Suprapubic skin (tissue), 4 donors: ENCODE results near the gene EFEMP1. TPM values are rescaled to one million over a fixed set of nuclear protein-coding genes. Genes with fewer than 3 reads are reported as not detected.

Experiments
- DNase-seq, 2 donors: peaks; one replicate each; pipeline ENCODE4 v3.0.0-alpha.2; 2019; ENCODE audit warnings: low spot score in 2 of 2
- H3K27ac ChIP-seq: fragments of 200-600 bp; sonication (generic); one replicate; pipeline ENCODE4 v1.5.1; 2019
- H3K27me3 ChIP-seq: fragments of 200-600 bp; sonication (generic); one replicate; pipeline ENCODE4 v1.5.1; 2019
- H3K36me3 ChIP-seq: fragments of 200-600 bp; sonication (generic); one replicate; pipeline ENCODE4 v1.5.1; 2019
- H3K4me1 ChIP-seq: fragments of 200-600 bp; sonication (generic); one replicate; pipeline ENCODE4 v1.5.1; 2019
- H3K4me3 ChIP-seq: fragments of 200-600 bp; sonication (generic); one replicate; pipeline ENCODE4 v1.5.1; 2019; ENCODE audit warnings: mild to moderate bottlenecking
- H3K9me3 ChIP-seq: fragments of 200-600 bp; sonication (generic); one replicate; pipeline ENCODE4 v1.5.1; 2019
- EP300 ChIP-seq: sonication (generic); formaldehyde crosslinking; IDR thresholded peaks from one replicate; pipeline ENCODE4 v1.6.1; 2017; ENCODE audit warnings: antibody characterized with exemption
- POLR2A ChIP-seq, 2 donors: fragments of 450-650 bp; IDR thresholded peaks; one replicate each; pipeline ENCODE4 v1.6.1; 2017; ENCODE audit warnings: antibody characterized with exemption in 2 of 2, mild to moderate bottlenecking in 2 of 2, moderate library complexity in 2 of 2
- POLR2AphosphoS5 ChIP-seq, 3 donors: sonication (generic); formaldehyde crosslinking; IDR thresholded peaks; one replicate each; pipeline ENCODE4 v1.6.1; 2017; ENCODE audit warnings: antibody characterized with exemption in 3 of 3
- WGBS: methylation state at CpG from one replicate; pipeline ENCODE4 v1.1.5; 2018; 5-methylcytosine and 5-hydroxymethylcytosine counted together
- total RNA-seq, 4 donors: library from RNA; depleted of rRNA; stranded (reverse); fragments of >200 nt; gene quantifications; one replicate each; pipeline ENCODE4 v1.1.0, GENCODE V29; 2016
- TF ChIP-seq, protein P1 (sequence below), 2 donors: fragments of 200-600 bp in 1 of 2; fragments of 450-650 bp in 1 of 2; sonication (generic) in 1 of 2; IDR thresholded peaks; one replicate each; pipeline ENCODE4 v1.5.1; 2016 to 2019; ENCODE audit warnings: antibody characterized with exemption in 2 of 2, mild to moderate bottlenecking in 1 of 2, moderate library complexity in 1 of 2

EFEMP1 gene
- total RNA-seq, 4 donors from 2014 or later = 93.1 to 145 (median 137) TPM

DNA sequence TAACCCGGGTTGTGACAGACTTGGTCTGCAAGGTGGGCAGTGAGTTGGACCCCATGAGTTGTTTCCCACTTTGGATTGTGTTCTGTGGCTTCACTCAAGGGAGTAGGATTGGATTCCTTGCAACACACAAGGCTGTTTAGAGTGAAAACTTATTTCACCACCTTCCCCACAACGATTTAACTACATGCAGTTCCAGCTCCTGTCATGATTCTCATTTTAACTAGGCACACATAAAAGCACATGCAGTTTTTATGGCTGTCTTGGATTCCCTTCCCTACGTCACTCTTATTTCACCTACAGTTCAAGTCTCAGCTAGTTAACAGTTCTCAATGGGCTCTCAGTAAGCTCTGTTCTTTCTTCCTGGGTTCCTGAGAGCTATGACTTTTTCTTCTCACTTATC, 15.9 kb downstream of the EFEMP1 start:
- H3K4me3 ChIP-seq = no peak overlapping the region
- no peaks in the 10 kb centered on the region for H3K27me3 ChIP-seq
- H3K27ac ChIP-seq = peak overlapping the region; percentile 49
- 27% methylated on average over 3 of the region's 3 CpGs for WGBS
- peaks cover 4% of the 10 kb centered on the region for H3K9me3 ChIP-seq
- no peaks in the 10 kb centered on the region for H3K36me3 ChIP-seq
- DNase-seq = no peak
- TF ChIP-seq, protein P1, sequence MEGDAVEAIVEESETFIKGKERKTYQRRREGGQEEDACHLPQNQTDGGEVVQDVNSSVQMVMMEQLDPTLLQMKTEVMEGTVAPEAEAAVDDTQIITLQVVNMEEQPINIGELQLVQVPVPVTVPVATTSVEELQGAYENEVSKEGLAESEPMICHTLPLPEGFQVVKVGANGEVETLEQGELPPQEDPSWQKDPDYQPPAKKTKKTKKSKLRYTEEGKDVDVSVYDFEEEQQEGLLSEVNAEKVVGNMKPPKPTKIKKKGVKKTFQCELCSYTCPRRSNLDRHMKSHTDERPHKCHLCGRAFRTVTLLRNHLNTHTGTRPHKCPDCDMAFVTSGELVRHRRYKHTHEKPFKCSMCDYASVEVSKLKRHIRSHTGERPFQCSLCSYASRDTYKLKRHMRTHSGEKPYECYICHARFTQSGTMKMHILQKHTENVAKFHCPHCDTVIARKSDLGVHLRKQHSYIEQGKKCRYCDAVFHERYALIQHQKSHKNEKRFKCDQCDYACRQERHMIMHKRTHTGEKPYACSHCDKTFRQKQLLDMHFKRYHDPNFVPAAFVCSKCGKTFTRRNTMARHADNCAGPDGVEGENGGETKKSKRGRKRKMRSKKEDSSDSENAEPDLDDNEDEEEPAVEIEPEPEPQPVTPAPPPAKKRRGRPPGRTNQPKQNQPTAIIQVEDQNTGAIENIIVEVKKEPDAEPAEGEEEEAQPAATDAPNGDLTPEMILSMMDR (IDR thresholded peaks at IDR 0.05) = no peak
- TF ChIP-seq POLR2AphosphoS5 (IDR thresholded peaks at IDR 0.05) (no peak), POLR2A (IDR thresholded peaks at IDR 0.05) (no peak), EP300 (no peak)
- H3K4me1 ChIP-seq = peaks cover 3% of the 10 kb centered on the region

DNA sequence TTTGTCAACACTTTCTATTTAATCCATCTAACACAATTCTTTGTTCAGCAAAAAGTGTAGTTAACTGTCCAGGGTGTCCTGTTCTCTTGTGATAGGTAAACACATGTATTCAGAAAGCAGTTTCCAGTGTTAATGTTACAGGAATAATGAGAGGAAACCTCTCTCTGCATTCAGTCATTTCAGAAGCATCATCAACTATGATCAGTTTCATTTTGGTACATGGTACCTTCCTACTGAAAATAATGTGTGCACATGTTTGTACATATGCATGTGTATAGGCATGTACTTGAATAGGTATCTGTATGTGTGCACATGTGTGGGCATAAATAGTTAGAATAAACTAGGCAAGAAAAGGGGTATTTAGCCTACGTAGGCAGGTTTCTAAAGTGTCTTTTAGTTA, 16.6 kb downstream of the EFEMP1 start:
- H3K4me3 ChIP-seq = no peak overlapping the region
- 86% methylated on average over 1 of the region's 1 CpG for WGBS
- H3K36me3 ChIP-seq = no peaks in the 10 kb centered on the region
- H3K27ac ChIP-seq = no peak overlapping the region
- no peak for DNase-seq
- TF ChIP-seq, protein P1 (IDR thresholded peaks at IDR 0.05) = no peak
- TF ChIP-seq POLR2A (IDR thresholded peaks at IDR 0.05) (no peak), EP300 (no peak), POLR2AphosphoS5 (IDR thresholded peaks at IDR 0.05) (no peak)
- H3K9me3 ChIP-seq = peaks cover 4% of the 10 kb centered on the region
- H3K4me1 ChIP-seq = peaks cover 3% of the 10 kb centered on the region
- no peaks in the 10 kb centered on the region for H3K27me3 ChIP-seq

DNA sequence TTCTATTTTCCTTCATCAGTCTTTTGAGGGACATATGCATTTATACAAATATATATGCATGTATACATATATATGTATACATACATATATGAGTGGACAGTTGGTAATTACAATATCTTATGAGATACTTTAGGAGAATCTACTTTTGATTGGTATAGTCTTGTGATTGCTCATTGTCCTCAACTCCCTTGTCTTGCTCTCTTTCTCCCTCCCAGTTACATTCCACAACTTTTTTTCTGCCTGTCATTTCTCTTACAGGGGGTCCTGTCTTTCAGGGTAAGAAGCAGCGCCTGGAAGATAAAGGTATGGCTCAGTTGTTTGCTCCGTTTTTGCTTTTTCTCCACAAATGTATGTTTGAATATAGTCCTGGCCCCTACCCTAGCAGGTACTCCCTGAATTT, 19.9 kb downstream of the EFEMP1 start:
- Histone ChIP-seq H3K27me3 (no peaks in the 10 kb centered on the region), H3K4me3 (no peak overlapping the region), H3K36me3 (no peaks in the 10 kb centered on the region), H3K4me1 (peaks cover 4% of the 10 kb centered on the region), H3K27ac (no peak overlapping the region), H3K9me3 (peaks cover 4% of the 10 kb centered on the region)
- TF ChIP-seq EP300 = no peak
- TF ChIP-seq POLR2AphosphoS5 (IDR thresholded peaks at IDR 0.05) = no peak
- TF ChIP-seq, protein P1 (IDR thresholded peaks at IDR 0.05) = no peak
- TF ChIP-seq POLR2A (IDR thresholded peaks at IDR 0.05) = no peak
- WGBS = 97% methylated on average over 2 of the region's 2 CpGs
- DNase-seq = no peak

DNA sequence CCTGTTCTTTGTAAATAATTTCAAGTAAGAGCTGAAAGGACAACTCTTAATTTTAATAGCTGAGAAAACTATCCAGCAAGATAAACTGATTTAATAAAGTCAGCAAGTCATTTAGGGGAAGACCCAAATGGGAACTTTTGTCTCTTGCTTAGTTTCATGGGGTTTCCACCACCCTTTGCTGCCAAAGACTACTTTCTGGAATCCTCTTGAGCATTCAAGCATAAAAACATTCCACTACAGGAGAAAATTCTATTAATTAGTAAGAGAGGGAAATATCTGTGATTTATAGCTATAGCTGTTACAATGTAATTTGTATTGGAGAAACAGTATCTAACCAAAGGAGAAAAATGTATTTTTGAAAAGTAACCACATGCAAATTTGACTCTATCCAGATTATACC, 20.6 kb downstream of the EFEMP1 start:
- no peak for DNase-seq
- TF ChIP-seq, protein P1 (IDR thresholded peaks at IDR 0.05) = no peak
- TF ChIP-seq POLR2A (IDR thresholded peaks at IDR 0.05) (no peak), EP300 (no peak)
- Histone ChIP-seq H3K27ac (no peak overlapping the region), H3K27me3 (no peaks in the 10 kb centered on the region), H3K4me3 (no peak overlapping the region), H3K9me3 (peaks cover 4% of the 10 kb centered on the region), H3K36me3 (no peaks in the 10 kb centered on the region), H3K4me1 (peaks cover 4% of the 10 kb centered on the region)

DNA sequence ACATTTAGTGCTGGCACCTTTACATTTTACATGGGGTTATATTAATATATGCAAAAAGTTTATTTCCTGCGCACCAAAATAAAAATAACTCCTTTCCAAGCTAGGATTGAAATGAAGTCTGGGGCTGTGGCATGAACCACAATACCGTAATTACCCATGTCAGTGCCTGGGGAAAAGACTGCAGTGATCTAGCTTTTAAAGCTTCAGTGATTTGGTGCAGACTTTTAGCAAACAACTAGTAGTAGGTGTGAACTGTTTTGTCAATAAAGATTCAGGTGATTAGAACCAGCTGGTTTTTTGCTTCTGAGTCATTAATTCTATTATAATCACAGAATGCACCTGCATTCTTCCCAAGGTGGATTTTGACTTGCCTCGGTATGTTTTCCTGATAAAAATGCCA, 21.2 kb downstream of the EFEMP1 start:
- DNase-seq = no peak
- peak overlapping the region; percentile 56 for H3K27ac ChIP-seq
- H3K9me3 ChIP-seq = peaks cover 4% of the 10 kb centered on the region
- WGBS = 53% methylated on average over 3 of the region's 3 CpGs
- H3K4me1 ChIP-seq = peaks cover 4% of the 10 kb centered on the region
- H3K4me3 ChIP-seq = no peak overlapping the region
- H3K27me3 ChIP-seq = no peaks in the 10 kb centered on the region
- no peak for TF ChIP-seq POLR2A (IDR thresholded peaks at IDR 0.05)
- TF ChIP-seq POLR2AphosphoS5 (IDR thresholded peaks at IDR 0.05) = no peak
- TF ChIP-seq EP300 = no peak
- TF ChIP-seq, protein P1 (IDR thresholded peaks at IDR 0.05) = no peak
- no peaks in the 10 kb centered on the region for H3K36me3 ChIP-seq
